SK-N-SH treated with all-trans-retinoic acid at 6 μM for 48 hours (cell line): ENCODE measurements around the gene TNP2.

ENCODE experiments used
- ZC3H10 ChIP-seq: fragments of 250-450 bp; sonication (Bioruptor Pico); IDR thresholded peaks from 2 replicates; pipeline ENCODE4 v1.5.1; 2021; ENCODE audit warnings: mild to moderate bottlenecking, moderate library complexity
- TF ChIP-seq, protein P1 (sequence below): fragments of 250-450 bp; sonication (Bioruptor Pico); IDR thresholded peaks from 2 replicates; pipeline ENCODE4 v1.8.0; 2021; ENCODE audit warnings: low read depth, mild to moderate bottlenecking, moderate library complexity, borderline replicate concordance

DNA sequence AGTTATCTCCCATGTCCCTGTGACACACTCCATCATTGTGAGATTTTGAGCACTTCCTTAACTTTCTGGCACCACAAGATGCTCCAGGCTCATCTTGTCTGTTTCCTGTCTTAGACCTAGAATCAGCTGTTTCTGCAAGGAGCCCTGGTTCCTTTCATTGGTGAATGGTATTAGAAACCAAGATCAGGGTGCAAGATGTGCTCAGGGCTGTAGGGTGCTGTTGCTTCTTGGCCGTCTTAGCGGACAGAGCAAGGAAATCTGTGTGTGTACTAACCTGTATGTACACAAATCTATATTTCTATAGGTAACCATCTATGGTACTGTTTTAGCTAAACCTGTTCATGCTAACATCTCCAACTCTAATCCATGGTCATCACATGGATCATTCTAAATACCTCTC, 20.1 kb upstream of the TNP2 start:
- no peak for TF ChIP-seq ZC3H10
- TF ChIP-seq, protein P1, sequence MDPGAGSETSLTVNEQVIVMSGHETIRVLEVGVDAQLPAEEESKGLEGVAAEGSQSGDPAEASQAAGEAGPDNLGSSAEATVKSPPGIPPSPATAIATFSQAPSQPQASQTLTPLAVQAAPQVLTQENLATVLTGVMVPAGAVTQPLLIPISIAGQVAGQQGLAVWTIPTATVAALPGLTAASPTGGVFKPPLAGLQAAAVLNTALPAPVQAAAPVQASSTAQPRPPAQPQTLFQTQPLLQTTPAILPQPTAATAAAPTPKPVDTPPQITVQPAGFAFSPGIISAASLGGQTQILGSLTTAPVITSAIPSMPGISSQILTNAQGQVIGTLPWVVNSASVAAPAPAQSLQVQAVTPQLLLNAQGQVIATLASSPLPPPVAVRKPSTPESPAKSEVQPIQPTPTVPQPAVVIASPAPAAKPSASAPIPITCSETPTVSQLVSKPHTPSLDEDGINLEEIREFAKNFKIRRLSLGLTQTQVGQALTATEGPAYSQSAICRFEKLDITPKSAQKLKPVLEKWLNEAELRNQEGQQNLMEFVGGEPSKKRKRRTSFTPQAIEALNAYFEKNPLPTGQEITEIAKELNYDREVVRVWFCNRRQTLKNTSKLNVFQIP (CRISPR knock-in tag) = no peak
